ENCODE measurements around the gene PDLIM4. TPM values are rescaled to one million over a fixed set of nuclear protein-coding genes. Genes with fewer than 3 reads are reported as not detected.

PDLIM4 gene
- total RNA-seq, 1 donor: 67.7 TPM

DNA sequence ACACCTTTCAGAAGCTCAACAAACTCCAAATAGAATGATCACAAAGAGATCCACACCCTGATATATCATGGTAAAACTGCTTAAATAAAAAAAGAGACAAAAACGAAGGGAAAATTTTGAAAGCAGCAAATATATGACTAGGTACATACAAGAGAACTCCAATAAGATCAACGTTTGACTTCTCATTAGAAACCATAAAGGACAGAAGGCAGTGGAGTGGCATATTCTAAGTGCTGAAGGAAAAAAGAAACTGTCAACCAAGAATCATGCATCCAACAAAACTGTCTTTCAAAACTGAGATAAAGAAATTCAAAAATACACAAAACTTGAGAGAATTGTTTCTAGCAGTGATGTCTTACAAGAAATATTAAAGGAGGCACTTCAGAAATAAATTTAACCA lies 47.9 kb downstream of the PDLIM4 start:
- no peaks in the 10 kb centered on the region for H3K36me3 ChIP-seq (ENCODE audit: insufficient read depth, low read length)
- H3K4me2 ChIP-seq (ENCODE audit: insufficient read depth, low read length): no peak overlapping the region
- no peak overlapping the region for H3K4me3 ChIP-seq (ENCODE audit: insufficient read depth, low read length)
- no peaks in the 10 kb centered on the region for H3K27me3 ChIP-seq (ENCODE audit: insufficient read depth, low read length)
- no peaks in the 10 kb centered on the region for H3K4me1 ChIP-seq (ENCODE audit: insufficient read depth, low read length)
- TF ChIP-seq, protein P1, sequence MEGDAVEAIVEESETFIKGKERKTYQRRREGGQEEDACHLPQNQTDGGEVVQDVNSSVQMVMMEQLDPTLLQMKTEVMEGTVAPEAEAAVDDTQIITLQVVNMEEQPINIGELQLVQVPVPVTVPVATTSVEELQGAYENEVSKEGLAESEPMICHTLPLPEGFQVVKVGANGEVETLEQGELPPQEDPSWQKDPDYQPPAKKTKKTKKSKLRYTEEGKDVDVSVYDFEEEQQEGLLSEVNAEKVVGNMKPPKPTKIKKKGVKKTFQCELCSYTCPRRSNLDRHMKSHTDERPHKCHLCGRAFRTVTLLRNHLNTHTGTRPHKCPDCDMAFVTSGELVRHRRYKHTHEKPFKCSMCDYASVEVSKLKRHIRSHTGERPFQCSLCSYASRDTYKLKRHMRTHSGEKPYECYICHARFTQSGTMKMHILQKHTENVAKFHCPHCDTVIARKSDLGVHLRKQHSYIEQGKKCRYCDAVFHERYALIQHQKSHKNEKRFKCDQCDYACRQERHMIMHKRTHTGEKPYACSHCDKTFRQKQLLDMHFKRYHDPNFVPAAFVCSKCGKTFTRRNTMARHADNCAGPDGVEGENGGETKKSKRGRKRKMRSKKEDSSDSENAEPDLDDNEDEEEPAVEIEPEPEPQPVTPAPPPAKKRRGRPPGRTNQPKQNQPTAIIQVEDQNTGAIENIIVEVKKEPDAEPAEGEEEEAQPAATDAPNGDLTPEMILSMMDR (IDR thresholded peaks at IDR 0.05; ENCODE audit: extremely low read depth, low read depth, low read length): no peak
- H2AFZ ChIP-seq (ENCODE audit: low read length): no peak overlapping the region
- no peak overlapping the region for H3K27ac ChIP-seq (ENCODE audit: low read depth, low read length)
- DNase-seq (ENCODE audit: insufficient read length, low spot score, missing footprints): no peak
- no peaks in the 10 kb centered on the region for H3K9me3 ChIP-seq (ENCODE audit: low read depth, low read length)
- H4K20me1 ChIP-seq (ENCODE audit: insufficient read depth, low read length): peaks cover 23% of the 10 kb centered on the region
- peaks cover 31% of the 10 kb centered on the region for H3K79me2 ChIP-seq (ENCODE audit: insufficient read depth, low read length)

DNA sequence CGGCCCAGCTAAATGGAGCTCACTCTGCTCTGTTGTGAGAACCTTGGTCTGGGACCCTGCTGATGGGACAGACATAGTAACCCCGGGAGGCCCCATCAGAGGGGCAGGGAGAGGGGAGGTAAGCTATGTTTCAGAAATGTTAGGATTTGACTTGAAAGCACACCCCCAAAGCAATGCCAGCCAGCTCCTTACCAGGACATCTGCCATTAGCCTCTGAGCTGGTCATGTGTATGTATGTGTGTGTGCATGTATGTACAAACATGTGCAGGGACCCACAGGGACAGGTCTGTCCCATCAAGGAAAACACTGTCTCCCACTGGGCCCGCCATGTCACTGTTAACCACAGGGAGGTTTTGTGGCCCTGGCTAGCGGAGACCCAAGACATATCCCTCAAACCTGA lies 51.2 kb downstream of the PDLIM4 start:
- no peak overlapping the region for H2AFZ ChIP-seq (ENCODE audit: low read length)
- H3K79me2 ChIP-seq (ENCODE audit: insufficient read depth, low read length): peaks cover 6% of the 10 kb centered on the region
- no peaks in the 10 kb centered on the region for H3K4me1 ChIP-seq (ENCODE audit: insufficient read depth, low read length)
- no peak overlapping the region for H3K27ac ChIP-seq (ENCODE audit: low read depth, low read length)
- TF ChIP-seq, protein P1 (IDR thresholded peaks at IDR 0.05; ENCODE audit: extremely low read depth, low read depth, low read length): no peak
- H3K36me3 ChIP-seq (ENCODE audit: insufficient read depth, low read length): no peaks in the 10 kb centered on the region
- no peaks in the 10 kb centered on the region for H3K9me3 ChIP-seq (ENCODE audit: low read depth, low read length)
- H4K20me1 ChIP-seq (ENCODE audit: insufficient read depth, low read length): peaks cover 11% of the 10 kb centered on the region
- H3K4me3 ChIP-seq (ENCODE audit: insufficient read depth, low read length): no peak overlapping the region
- no peaks in the 10 kb centered on the region for H3K27me3 ChIP-seq (ENCODE audit: insufficient read depth, low read length)
- DNase-seq (ENCODE audit: insufficient read length, low spot score, missing footprints): no peak
- no peak overlapping the region for H3K4me2 ChIP-seq (ENCODE audit: insufficient read depth, low read length)

DNA sequence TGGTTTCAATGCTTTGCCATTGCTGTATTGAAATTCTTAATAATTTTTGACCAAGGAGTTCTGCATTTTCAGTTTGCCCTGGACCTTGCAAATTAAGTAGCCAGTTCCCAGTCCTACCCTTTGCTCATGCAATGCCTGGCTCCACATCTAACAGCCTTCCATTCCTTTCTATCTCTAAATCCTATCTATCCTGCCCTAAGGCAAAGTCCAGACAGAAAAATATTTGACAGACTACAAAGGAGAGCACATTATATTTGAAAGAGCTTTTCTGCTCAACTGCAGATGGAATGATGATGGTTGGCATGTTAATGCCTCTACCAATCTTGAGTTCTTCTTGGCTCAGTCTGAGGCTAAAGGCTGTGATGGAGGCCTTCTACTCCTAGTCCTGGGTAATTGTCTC lies 52.2 kb downstream of the PDLIM4 start:
- H3K4me2 ChIP-seq (ENCODE audit: insufficient read depth, low read length): no peak overlapping the region
- TF ChIP-seq, protein P1 (IDR thresholded peaks at IDR 0.05; ENCODE audit: extremely low read depth, low read depth, low read length): no peak
- H2AFZ ChIP-seq (ENCODE audit: low read length): no peak overlapping the region
- H3K9me3 ChIP-seq (ENCODE audit: low read depth, low read length): no peaks in the 10 kb centered on the region
- H3K4me1 ChIP-seq (ENCODE audit: insufficient read depth, low read length): no peaks in the 10 kb centered on the region
- peaks cover 4% of the 10 kb centered on the region for H3K79me2 ChIP-seq (ENCODE audit: insufficient read depth, low read length)
- H4K20me1 ChIP-seq (ENCODE audit: insufficient read depth, low read length): peaks cover 11% of the 10 kb centered on the region
- DNase-seq (ENCODE audit: insufficient read length, low spot score, missing footprints): no peak
- H3K4me3 ChIP-seq (ENCODE audit: insufficient read depth, low read length): no peak overlapping the region
- no peaks in the 10 kb centered on the region for H3K36me3 ChIP-seq (ENCODE audit: insufficient read depth, low read length)
- H3K27me3 ChIP-seq (ENCODE audit: insufficient read depth, low read length): no peaks in the 10 kb centered on the region
- no peak overlapping the region for H3K27ac ChIP-seq (ENCODE audit: low read depth, low read length)

DNA sequence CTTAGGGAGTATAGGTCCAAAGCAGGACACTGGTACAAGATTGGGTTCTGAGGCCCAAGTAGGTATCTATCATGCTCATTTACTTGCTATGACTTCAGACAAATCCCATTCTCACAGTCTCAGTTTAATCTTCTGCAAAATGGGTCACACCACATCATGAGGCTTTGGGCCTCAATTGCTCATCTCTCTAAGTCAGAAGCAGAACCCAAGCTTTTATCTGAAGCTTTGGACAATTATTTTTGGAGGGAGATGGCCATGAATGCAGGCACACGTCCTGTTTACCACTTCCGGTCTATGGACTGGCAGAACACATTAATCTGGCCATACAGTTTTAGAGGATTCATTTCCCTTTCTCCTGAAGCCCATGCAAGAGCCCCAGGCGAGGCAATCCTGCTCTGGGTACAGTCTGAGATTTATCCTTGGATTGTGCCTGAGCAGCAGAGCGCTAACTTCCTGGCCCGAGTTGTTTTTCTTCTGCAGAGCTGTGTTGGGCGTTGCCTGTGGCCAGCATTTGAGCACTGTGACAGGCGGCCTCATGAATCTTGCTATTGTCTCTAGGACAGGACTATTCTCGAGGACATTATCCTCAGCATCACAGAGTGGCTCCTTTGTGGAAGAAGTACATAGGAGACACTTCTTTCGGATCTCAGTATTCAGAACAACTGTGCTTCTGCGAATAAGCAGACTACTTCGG lies 52.8 kb downstream of the PDLIM4 start:
- Histone ChIP-seq H3K36me3 (ENCODE audit: insufficient read depth, low read length) (no peaks in the 10 kb centered on the region), H3K9me3 (ENCODE audit: low read depth, low read length) (no peaks in the 10 kb centered on the region), H2AFZ (ENCODE audit: low read length) (peak overlapping the region; percentile 68), H3K4me3 (ENCODE audit: insufficient read depth, low read length) (no peak overlapping the region), H4K20me1 (ENCODE audit: insufficient read depth, low read length) (peaks cover 11% of the 10 kb centered on the region), H3K27ac (ENCODE audit: low read depth, low read length) (no peak overlapping the region), H3K4me2 (ENCODE audit: insufficient read depth, low read length) (no peak overlapping the region), H3K27me3 (ENCODE audit: insufficient read depth, low read length) (no peaks in the 10 kb centered on the region), H3K79me2 (ENCODE audit: insufficient read depth, low read length) (peaks cover 4% of the 10 kb centered on the region), H3K4me1 (ENCODE audit: insufficient read depth, low read length) (no peaks in the 10 kb centered on the region)
- TF ChIP-seq, protein P1 (IDR thresholded peaks at IDR 0.05; ENCODE audit: extremely low read depth, low read depth, low read length): no peak
- no peak for DNase-seq (ENCODE audit: insufficient read length, low spot score, missing footprints)
